ENCODE results near the gene ACOT13. TPM values are rescaled to one million over a fixed set of nuclear protein-coding genes. Genes with fewer than 3 reads are reported as not detected.

The ACOT13 gene
- total and polyA plus RNA-seq, 2 donors (not counting 1 experiment from before 2014, with no cell fraction given): 12.2 to 26.4 TPM

DNA sequence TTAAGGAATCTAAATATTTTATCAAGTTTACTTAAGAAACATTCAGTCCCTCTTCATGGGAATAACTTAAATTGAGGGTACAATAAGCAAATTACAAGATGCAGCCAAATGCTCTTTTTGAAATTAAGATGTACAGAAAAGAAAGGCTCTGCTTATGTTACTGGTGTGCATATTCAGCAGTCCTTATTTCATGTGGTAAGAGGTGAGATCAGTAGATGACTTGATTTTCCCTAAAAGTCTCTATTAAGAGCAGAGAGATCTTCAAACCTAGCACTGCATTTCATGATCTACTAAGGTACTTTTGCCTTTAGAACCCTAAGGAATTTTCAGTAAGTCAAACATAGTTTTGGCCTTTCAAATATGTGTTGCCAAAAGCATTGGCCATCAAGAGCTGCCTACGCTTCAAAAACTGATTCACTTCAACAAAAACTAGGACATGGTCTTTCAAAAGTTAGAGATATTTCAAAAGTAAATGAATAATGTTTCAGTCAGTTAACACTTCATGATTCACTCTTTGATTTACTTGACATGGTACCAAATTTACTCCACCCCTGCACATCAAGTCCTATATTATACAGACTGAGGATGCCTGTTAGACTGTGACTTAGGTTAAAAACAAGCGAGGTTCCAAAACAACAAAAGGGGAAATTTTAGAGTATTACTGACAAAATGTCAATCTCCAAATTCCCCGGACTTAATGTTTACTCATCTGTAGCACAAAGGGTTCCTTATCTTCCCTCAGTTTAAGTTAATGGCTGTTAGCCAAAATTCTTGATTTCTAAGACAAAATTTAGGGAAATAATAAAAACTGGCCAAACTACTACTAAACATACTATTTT, 32.9 kb downstream of the ACOT13 start:
- H3K27me3 ChIP-seq (ENCODE audit: control insufficient read depth, insufficient read depth, low read length): no peaks in the 10 kb centered on the region

DNA sequence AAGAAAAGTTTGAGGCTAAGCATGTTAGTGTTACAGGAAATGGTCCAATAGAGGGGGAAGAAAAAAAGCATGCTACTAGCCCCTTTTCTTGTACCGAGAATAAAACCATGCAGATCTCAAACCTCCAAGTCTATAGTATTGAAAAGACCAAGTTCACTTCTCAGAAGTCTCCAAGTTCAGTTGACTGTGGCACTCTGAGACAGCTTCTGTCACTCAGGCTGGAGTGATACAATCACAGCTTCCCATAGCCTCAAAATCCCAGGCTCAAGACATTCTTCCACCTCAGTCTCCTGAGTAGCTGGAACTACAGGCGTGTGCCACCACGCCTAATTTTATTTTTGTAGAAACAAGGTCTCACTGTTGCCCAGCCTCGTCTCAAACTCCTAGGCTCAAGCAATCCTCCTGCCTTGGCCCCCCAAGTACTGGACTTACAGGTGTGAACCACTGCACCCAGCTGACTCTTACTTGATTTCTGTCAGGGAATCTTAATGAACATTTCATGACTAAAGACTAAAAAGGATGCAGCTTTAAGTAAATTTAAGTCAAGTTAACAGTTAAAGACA, 35.9 kb downstream of the ACOT13 start:
- no peak overlapping the region for H3K4me3 ChIP-seq (replicated peaks in 1 of 4; ENCODE audit: control extremely low read depth in 1 of 4, insufficient read depth in 1 of 4, low read depth in 3 of 4, low read length in 4 of 4)
- no peak overlapping the region for H3K9ac ChIP-seq (ENCODE audit: insufficient read depth, low read length)
- no peaks in the 10 kb centered on the region for H3K4me1 ChIP-seq (ENCODE audit: control insufficient read depth, extremely low read depth, insufficient read depth, low read length)
- H3K36me3 ChIP-seq (ENCODE audit: control insufficient read depth, insufficient read depth, low read length): peaks cover 6% of the 10 kb centered on the region
- TF ChIP-seq CTCF (conservative IDR thresholded peaks at IDR 0.05 in 1 of 2, IDR thresholded peaks at IDR 0.05 in 1 of 2; ENCODE audit: low read depth in 1 of 2, low read length in 2 of 2): no peak
- no peak for DNase-seq (ENCODE audit: low read depth in 2 of 2)
- no peaks in the 10 kb centered on the region for H3K27me3 ChIP-seq (ENCODE audit: control insufficient read depth, insufficient read depth, low read length)
- H2AFZ ChIP-seq (ENCODE audit: low read length): no peak overlapping the region
- H4K20me1 ChIP-seq (ENCODE audit: control insufficient read depth, extremely low read depth, insufficient read depth, low read length): no peaks in the 10 kb centered on the region
- no peaks in the 10 kb centered on the region for H3K79me2 ChIP-seq (ENCODE audit: control insufficient read depth, insufficient read depth, low read length)
- no peak overlapping the region for H3K27ac ChIP-seq (ENCODE audit: insufficient read depth, low read length)
- no peaks in the 10 kb centered on the region for H3K9me3 ChIP-seq (ENCODE audit: control insufficient read depth, insufficient read depth, low read depth, low read length)
- H3K4me2 ChIP-seq (ENCODE audit: extremely low read depth, insufficient read depth, low read length): no peak overlapping the region

More for the DNA sequence above, 32.9 kb downstream of the ACOT13 start:
- H3K27ac ChIP-seq (ENCODE audit: insufficient read depth, low read length): no peak overlapping the region
- no peak overlapping the region for H3K9ac ChIP-seq (ENCODE audit: insufficient read depth, low read length)
- H3K4me1 ChIP-seq (ENCODE audit: control insufficient read depth, extremely low read depth, insufficient read depth, low read length): no peaks in the 10 kb centered on the region
- H3K4me2 ChIP-seq (ENCODE audit: extremely low read depth, insufficient read depth, low read length): no peak overlapping the region
- no peaks in the 10 kb centered on the region for H3K79me2 ChIP-seq (ENCODE audit: control insufficient read depth, insufficient read depth, low read length)
- H4K20me1 ChIP-seq (ENCODE audit: control insufficient read depth, extremely low read depth, insufficient read depth, low read length): no peaks in the 10 kb centered on the region
- TF ChIP-seq EZH2 (IDR thresholded peaks at IDR 0.05; ENCODE audit: low read length, missing control alignments) (no peak), CTCF (conservative IDR thresholded peaks at IDR 0.05 in 1 of 2, IDR thresholded peaks at IDR 0.05 in 1 of 2; ENCODE audit: low read depth in 1 of 2, low read length in 2 of 2) (no peak)
- H2AFZ ChIP-seq (ENCODE audit: low read length): no peak overlapping the region
- no peak overlapping the region for H3K4me3 ChIP-seq (replicated peaks in 1 of 4; ENCODE audit: control extremely low read depth in 1 of 4, insufficient read depth in 1 of 4, low read depth in 3 of 4, low read length in 4 of 4)
- H3K36me3 ChIP-seq (ENCODE audit: control insufficient read depth, insufficient read depth, low read length): peaks cover 1% of the 10 kb centered on the region
- H3K9me3 ChIP-seq (ENCODE audit: control insufficient read depth, insufficient read depth, low read depth, low read length): no peaks in the 10 kb centered on the region
- no peak for DNase-seq (ENCODE audit: low read depth in 2 of 2)

DNA sequence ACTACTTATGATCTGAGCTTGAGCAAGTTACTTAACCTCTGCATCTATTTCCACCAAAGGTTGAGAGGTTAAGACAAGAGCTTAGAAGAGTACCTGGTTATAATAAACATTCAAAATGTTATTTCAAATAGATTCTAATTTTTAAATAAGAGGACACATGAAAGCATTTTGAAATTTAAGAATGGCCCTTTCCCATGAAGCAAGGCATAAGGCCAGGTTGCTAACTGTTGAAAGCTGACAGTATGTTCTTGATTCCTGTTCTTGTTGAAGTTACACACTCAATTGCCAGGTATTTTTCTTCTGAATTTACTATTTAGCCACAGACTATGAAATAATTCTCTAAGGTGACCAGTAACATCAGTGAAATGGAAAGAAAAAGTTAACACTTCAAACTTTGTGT, 37.6 kb downstream of the ACOT13 start:
- Histone ChIP-seq H3K79me2 (ENCODE audit: control insufficient read depth, insufficient read depth, low read length) (peaks cover 2% of the 10 kb centered on the region), H3K4me2 (ENCODE audit: extremely low read depth, insufficient read depth, low read length) (no peak overlapping the region), H3K4me3 (replicated peaks in 1 of 4; ENCODE audit: control extremely low read depth in 1 of 4, insufficient read depth in 1 of 4, low read depth in 3 of 4, low read length in 4 of 4) (no peak overlapping the region), H3K9ac (ENCODE audit: insufficient read depth, low read length) (no peak overlapping the region), H3K36me3 (ENCODE audit: control insufficient read depth, insufficient read depth, low read length) (peaks cover 6% of the 10 kb centered on the region), H2AFZ (ENCODE audit: low read length) (no peak overlapping the region), H3K27me3 (ENCODE audit: control insufficient read depth, insufficient read depth, low read length) (no peaks in the 10 kb centered on the region), H3K4me1 (ENCODE audit: control insufficient read depth, extremely low read depth, insufficient read depth, low read length) (no peaks in the 10 kb centered on the region), H3K9me3 (ENCODE audit: control insufficient read depth, insufficient read depth, low read depth, low read length) (no peaks in the 10 kb centered on the region), H3K27ac (ENCODE audit: insufficient read depth, low read length) (no peak overlapping the region), H4K20me1 (ENCODE audit: control insufficient read depth, extremely low read depth, insufficient read depth, low read length) (no peaks in the 10 kb centered on the region)
- DNase-seq (ENCODE audit: low read depth in 2 of 2): no peak
- no peak for TF ChIP-seq EZH2 (IDR thresholded peaks at IDR 0.05; ENCODE audit: low read length, missing control alignments)
- TF ChIP-seq CTCF (conservative IDR thresholded peaks at IDR 0.05 in 1 of 2, IDR thresholded peaks at IDR 0.05 in 1 of 2; ENCODE audit: low read depth in 1 of 2, low read length in 2 of 2): no peak

Measured in fibroblast of lung (primary cell).